D721Med (cell line): ENCODE results near the gene BICDL1.
"Not testable (repeated sequence)": the region's sequence is repeated elsewhere in the genome, so short reads cannot be mapped to it uniquely, and the experiment has no call there.

Source experiments
- DNase-seq: peaks from one replicate; pipeline ENCODE4 v3.0.0; 2011; ENCODE audit warnings: low spot score; ENCODE audit not compliant: insufficient read length
- FAIRE-seq: peaks from 2 replicates; lab custom pipeline; 2011; peaks lifted over from hg19 to GRCh38; lab: Jason Lieb, UNC
- TF ChIP-seq, protein P1 (sequence below): IDR thresholded peaks from 2 replicates; pipeline ENCODE4 v1.5.1; 2012; ENCODE audit warnings: mild to moderate bottlenecking, control low read depth; ENCODE audit not compliant: insufficient read depth; ENCODE audit errors: missing control alignments

The BICDL1 gene

DNA sequence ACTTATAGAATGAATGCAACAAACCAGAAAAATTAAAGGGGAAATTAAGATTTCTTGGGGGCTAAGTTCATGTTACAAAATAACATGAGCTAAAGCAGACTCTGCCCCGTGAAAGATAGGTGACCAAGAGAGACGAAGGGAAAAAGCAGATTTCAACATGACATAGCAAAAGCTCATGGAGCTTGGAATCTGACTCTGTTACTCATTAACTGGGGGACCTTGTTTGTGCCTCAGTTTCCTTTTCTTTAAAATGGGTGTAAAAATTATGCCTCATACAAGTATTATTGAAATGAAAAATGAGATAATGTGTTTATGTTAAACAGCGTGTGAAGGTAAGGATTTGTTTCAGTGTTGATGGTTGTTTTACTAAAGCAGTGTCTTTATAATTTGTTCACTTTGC is 11.5 kb downstream of the BICDL1 start:
- FAIRE-seq (no peak), DNase-seq (no peak)
- TF ChIP-seq, protein P1, sequence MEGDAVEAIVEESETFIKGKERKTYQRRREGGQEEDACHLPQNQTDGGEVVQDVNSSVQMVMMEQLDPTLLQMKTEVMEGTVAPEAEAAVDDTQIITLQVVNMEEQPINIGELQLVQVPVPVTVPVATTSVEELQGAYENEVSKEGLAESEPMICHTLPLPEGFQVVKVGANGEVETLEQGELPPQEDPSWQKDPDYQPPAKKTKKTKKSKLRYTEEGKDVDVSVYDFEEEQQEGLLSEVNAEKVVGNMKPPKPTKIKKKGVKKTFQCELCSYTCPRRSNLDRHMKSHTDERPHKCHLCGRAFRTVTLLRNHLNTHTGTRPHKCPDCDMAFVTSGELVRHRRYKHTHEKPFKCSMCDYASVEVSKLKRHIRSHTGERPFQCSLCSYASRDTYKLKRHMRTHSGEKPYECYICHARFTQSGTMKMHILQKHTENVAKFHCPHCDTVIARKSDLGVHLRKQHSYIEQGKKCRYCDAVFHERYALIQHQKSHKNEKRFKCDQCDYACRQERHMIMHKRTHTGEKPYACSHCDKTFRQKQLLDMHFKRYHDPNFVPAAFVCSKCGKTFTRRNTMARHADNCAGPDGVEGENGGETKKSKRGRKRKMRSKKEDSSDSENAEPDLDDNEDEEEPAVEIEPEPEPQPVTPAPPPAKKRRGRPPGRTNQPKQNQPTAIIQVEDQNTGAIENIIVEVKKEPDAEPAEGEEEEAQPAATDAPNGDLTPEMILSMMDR: no peak

DNA sequence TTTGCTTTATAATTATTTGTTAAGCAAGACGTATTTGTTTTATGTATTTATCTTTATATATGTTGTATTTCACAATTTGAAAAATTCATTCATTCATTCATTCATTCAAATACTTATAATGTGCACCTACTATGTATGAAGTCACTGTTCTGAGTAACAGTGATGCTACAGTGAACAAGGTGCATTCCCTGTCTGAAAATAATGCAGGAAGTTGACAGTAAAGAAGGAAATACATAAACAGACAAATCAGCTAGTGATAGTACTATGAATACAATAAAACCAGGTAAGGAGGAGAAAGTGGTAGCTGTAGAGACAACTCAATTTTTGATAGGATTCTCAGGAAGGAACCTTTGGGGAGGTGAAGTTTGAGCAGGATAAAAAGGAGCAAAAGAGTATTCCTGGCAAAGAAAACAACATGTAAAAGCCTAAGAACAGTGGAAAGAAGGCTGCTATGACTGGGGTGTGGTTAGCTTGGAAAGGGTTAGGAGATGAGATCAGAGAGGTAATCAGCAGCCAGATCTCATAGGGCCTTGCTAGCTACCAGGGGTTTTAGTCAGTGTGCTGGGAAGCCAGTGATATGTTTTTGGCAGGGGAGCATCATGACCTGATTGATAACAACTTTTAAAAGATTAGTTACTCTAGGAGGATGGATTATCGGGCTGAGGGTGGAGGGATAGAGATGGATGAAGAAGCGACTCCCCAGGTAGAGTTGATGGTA is 17.4 kb downstream of the BICDL1 start:
- DNase-seq: no peak
- TF ChIP-seq, protein P1: no peak
- no peak for FAIRE-seq

DNA sequence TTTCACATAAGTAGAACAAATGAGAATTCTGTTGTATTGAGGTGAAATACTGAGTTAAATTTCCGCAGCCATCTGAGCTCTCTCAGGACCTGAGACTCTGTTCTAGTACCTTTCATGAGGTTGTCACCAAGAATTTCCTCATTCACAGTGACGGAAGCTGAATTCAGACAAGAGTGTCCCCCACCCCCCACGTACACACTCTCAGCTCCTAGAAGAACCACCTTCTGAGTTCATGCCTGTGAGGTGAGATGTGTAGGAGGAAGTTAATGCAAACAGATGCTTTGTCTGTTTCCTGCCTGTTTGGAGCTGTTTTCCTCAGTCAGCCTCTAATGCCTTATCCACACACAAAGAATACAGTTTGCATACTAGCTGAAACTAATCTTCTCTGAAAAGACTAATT is 18.2 kb downstream of the BICDL1 start:
- TF ChIP-seq, protein P1: no peak
- FAIRE-seq (no peak), DNase-seq (no peak)

DNA sequence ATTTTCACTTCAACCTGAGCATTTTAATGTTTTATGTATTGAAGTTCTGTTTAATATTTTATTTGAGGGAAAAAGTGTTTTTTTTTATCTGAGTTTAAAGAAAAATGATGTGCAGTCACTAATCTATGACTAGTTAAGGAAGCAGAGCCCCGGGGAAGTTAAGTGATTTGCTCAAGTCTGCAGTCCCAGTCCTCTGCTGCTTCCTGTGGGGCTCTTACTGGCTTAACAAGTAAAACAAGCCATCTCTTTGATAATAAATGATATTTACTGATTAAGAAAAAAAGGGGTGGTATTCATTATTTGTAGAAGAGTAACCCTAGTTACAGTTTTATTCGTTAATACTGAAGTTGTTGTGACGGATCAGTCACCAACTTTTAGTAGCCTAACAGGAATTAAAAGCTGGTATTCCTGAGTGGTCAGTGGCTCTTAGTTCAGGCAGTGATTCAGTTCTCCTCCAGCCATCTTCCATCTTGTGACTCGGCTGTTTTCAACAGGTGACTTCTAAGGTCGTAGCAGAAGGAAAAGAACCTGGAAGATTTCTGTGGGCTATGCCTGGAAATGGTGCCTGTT is 21.7 kb downstream of the BICDL1 start:
- TF ChIP-seq, protein P1: no peak
- DNase-seq (no peak), FAIRE-seq (no peak)

DNA sequence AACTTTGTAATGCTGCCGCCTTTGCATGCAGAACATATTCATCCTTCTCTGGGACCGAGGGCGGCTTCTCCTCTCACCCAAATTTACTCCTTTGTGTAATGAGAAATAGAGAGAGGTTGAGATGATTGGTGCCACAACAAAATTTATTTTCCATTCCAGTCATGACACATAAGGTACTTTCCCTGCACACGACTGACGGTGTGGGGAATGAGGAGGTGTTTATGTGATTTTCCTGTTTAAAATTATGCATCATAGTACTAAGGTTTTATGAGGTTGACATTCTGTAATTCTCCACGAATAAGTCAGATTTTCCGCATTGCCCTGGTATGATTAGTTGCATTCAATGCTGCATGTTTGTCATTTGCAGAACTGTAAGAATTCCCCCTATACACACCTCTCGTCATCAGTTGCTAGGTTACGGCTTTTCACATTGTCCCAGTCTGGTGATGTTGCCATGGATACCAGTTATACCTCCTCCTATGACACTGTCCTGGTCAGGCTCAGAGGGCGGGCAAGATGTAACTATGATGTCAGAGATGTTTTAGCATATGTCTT is 23.1 kb downstream of the BICDL1 start:
- TF ChIP-seq, protein P1: no peak
- no peak for DNase-seq
- no peak for FAIRE-seq

DNA sequence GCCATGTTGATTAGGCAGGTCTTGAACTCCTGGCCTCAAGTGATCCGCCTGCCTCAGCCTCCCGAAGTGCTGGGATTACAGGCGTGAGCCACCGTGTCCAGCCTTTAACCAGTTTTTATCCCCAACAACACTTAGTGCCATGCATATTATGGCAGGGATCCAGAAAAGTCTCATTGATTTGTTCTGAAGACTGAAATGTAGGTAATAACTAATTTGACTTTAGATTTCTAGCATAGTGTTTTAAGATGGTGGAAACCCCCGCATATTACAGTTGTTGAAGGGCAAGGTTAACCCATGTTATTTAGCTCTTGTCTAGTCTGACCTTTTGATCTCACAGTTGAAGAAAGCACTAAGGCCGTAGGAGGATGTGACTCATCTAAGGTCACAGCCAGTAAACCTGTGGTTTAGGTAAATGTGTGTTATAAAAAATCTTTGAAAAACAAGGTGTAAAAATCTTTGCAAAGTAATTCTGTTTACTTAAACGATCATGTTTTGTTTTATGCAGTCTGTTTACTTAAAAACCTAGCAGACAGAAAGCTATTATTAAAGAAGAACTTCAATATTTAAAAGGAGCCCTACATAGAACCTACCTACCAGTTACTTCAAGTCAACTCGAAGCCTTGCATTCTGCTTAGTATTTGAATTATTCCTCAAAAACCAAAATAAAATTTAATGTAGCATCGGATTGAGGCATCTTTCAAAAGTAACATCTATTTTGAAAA is 24.8 kb downstream of the BICDL1 start:
- DNase-seq (no peak), FAIRE-seq (no peak)
- TF ChIP-seq, protein P1: no peak

DNA sequence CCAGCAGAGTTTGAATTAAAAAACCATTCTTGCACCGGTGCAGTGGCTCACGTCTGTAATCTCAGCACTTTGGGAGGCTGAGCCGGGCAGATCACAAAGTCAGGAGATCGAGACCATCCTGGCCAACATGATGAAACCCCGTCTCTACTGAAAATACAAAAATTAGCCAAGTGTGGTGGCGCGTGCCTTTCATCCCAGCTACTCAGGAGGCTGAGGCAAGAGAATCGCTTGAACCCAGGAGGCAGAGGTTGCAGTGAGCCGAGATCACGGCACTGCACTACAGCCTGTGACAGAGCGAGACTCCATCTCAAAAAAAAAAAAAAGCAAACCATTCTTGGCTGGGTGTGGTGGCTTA is 25.3 kb downstream of the BICDL1 start:
- not testable (repeated sequence) for FAIRE-seq, DNase-seq
